Measurements from ENCODE around the gene BRINP2. TPM values are rescaled to one million over a fixed set of nuclear protein-coding genes. Genes with fewer than 3 reads are reported as not detected.

The BRINP2 gene
- total and polyA plus RNA-seq, 7 donors = 0.09 to 1.4 (median 0.14) TPM; not detected in 4

DNA sequence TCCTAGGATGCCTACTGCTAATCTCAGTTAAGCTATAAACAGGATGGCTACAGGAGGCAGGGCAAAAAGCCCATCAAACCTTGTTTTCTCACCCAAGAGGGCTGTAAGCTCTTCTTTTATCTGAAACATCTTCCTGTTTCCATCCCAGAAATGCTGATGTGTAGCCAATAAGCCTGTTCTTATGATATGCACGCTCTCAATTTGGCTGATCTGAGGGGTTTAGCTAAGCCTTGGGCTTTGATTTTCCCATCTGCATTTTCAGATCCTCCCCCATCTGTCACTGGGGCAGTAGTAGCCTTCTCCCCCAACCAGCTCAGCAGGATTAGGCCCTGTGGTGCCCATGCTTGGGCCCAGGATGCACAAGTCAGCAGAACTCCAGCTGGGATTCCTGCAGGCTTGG lies 105.0 kb downstream of the BRINP2 start:
- Histone ChIP-seq H3K4me1 (peaks cover 0 to 50% (median 29%) of the 10 kb centered on the region in 4 donors), H3K27me3 (no peaks in the 10 kb centered on the region), H3K4me3 (no peak overlapping the region), H3K36me3 (no peaks in the 10 kb centered on the region), H3K27ac (peak overlapping the region in 2 of 4 donors; percentile 67 to 77), H3K9me3 (no peaks in the 10 kb centered on the region)
- TF ChIP-seq CTCF (IDR thresholded peaks at IDR 0.05) = no peak
- no peak for TF ChIP-seq EP300 (IDR thresholded peaks at IDR 0.05)
- no peak for TF ChIP-seq POLR2A (IDR thresholded peaks at IDR 0.05)
- no peak for TF ChIP-seq POLR2AphosphoS5 (IDR thresholded peaks at IDR 0.05)
- intact Hi-C loops (cut with DNase I) = loop anchor here (2.0 kb wide), 1 partner anchor 65 kb away; no protein-coding TSS in a partner anchor
- DNase-seq = no peak
- WGBS, 2 donors = 90 to 94% methylated on average over 1 of the region's 1 CpG

- Histone ChIP-seq H3K4me1 (peaks cover 0 to 41% (median 26%) of the 10 kb centered on the region in 4 donors), H3K27me3 (no peaks in the 10 kb centered on the region), H3K36me3 (no peaks in the 10 kb centered on the region), H3K4me3 (no peak overlapping the region), H3K9me3 (no peaks in the 10 kb centered on the region), H3K27ac (no peak overlapping the region)
- WGBS, 2 donors = 90 to 93% methylated on average over 10 of the region's 10 CpGs
- no peak for DNase-seq
- TF ChIP-seq POLR2AphosphoS5 (IDR thresholded peaks at IDR 0.05) (no peak), EP300 (IDR thresholded peaks at IDR 0.05) (no peak), CTCF (IDR thresholded peaks at IDR 0.05) (no peak), POLR2A (IDR thresholded peaks at IDR 0.05) (no peak)
- intact Hi-C loops (cut with DNase I) = no loop called here
Measured at GRCh38 chr1:177278626-177279390, 108.0 kb downstream of the BRINP2 start.

DNA sequence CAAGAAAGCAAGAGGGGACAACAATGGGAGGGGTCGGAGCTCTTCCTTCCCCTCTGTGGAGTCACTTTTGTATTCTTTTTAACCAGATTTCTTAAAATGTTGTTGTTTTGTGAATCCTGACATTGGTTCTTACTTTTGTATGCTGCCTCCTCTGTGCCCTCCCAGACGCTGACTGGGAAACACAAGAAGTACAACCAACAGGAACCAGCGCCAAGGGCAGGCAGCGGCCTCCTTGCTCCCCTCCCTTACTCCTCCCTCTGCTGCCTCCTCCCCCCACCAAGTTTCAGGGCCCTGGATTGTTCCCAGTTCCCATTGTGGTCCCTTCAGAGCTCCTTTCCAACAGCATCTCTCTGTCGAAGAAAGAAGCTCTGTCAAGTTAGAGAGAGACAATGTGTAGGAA lies 111.1 kb downstream of the BRINP2 start:
- no peak for DNase-seq
- no peaks in the 10 kb centered on the region for H3K9me3 ChIP-seq
- no peak overlapping the region for H3K27ac ChIP-seq
- TF ChIP-seq EP300 (IDR thresholded peaks at IDR 0.05) = no peak
- TF ChIP-seq CTCF (IDR thresholded peaks at IDR 0.05) = no peak
- TF ChIP-seq POLR2AphosphoS5 (IDR thresholded peaks at IDR 0.05) = no peak
- H3K4me3 ChIP-seq = no peak overlapping the region
- no peaks in the 10 kb centered on the region for H3K27me3 ChIP-seq
- intact Hi-C loops (cut with DNase I) = no loop called here
- 79 to 82% methylated on average over 5 of the region's 5 CpGs for WGBS, 2 donors
- peaks cover 0 to 18% (median 4%) of the 10 kb centered on the region in 4 donors for H3K4me1 ChIP-seq
- no peaks in the 10 kb centered on the region for H3K36me3 ChIP-seq

DNA sequence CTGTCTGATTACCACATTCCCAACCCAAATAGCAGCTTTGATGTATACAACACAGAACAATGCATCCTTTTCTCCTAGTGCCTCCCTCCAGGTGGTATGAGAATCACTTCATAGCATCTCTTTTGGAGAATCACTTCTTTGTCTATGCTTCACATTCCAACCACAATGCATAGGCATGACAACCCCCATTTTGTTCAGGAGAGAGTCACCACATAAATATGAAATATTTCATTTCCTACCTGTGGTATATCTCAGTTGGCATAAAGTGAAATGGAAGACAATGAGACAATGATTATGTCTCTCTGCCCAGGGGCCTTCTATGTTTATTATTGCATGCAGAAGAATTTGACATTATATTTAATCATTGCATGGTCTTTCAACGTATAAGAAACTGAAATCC lies 112.2 kb downstream of the BRINP2 start:
- H3K4me1 ChIP-seq = peaks cover 0 to 18% (median 4%) of the 10 kb centered on the region in 4 donors
- H3K27ac ChIP-seq = no peak overlapping the region
- no peaks in the 10 kb centered on the region for H3K36me3 ChIP-seq
- DNase-seq = no peak
- H3K9me3 ChIP-seq = no peaks in the 10 kb centered on the region
- intact Hi-C loops (cut with DNase I) = no loop called here
- WGBS, 2 donors = 77 to 79% methylated on average over 1 of the region's 1 CpG
- TF ChIP-seq CTCF (IDR thresholded peaks at IDR 0.05) (no peak), POLR2AphosphoS5 (IDR thresholded peaks at IDR 0.05) (no peak), POLR2A (IDR thresholded peaks at IDR 0.05) (no peak), EP300 (IDR thresholded peaks at IDR 0.05) (no peak)
- no peaks in the 10 kb centered on the region for H3K27me3 ChIP-seq
- H3K4me3 ChIP-seq = no peak overlapping the region

Measured in sigmoid colon (tissue), 7 donors.